ENCODE measurements around the gene TUBA1B.
A peak's percentile ranks its signal among the peaks of the same experiment; 100 is the strongest.

The TUBA1B gene

GRCh38 chr12:49104822-49105221 is 26.4 kb downstream of the TUBA1B start:
- H3K27ac ChIP-seq, result no peak overlapping the region
- H3K4me3 ChIP-seq (ENCODE audit: low read depth, low read length), result no peak overlapping the region
- H3K36me3 ChIP-seq, result peaks cover 64% of the 10 kb centered on the region
- DNase-seq, result no peak
- no peaks in the 10 kb centered on the region for H3K27me3 ChIP-seq (ENCODE audit: insufficient read depth, low read depth, severe bottlenecking)
- TF ChIP-seq, protein P1, sequence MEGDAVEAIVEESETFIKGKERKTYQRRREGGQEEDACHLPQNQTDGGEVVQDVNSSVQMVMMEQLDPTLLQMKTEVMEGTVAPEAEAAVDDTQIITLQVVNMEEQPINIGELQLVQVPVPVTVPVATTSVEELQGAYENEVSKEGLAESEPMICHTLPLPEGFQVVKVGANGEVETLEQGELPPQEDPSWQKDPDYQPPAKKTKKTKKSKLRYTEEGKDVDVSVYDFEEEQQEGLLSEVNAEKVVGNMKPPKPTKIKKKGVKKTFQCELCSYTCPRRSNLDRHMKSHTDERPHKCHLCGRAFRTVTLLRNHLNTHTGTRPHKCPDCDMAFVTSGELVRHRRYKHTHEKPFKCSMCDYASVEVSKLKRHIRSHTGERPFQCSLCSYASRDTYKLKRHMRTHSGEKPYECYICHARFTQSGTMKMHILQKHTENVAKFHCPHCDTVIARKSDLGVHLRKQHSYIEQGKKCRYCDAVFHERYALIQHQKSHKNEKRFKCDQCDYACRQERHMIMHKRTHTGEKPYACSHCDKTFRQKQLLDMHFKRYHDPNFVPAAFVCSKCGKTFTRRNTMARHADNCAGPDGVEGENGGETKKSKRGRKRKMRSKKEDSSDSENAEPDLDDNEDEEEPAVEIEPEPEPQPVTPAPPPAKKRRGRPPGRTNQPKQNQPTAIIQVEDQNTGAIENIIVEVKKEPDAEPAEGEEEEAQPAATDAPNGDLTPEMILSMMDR (IDR thresholded peaks at IDR 0.05; ENCODE audit: low read depth, low read length), result no peak
- no peaks in the 10 kb centered on the region for H3K9me3 ChIP-seq (ENCODE audit: severe bottlenecking)

- Histone ChIP-seq H3K36me3 (peaks cover 66% of the 10 kb centered on the region), H3K27ac (no peak overlapping the region), H3K4me3 (ENCODE audit: low read depth, low read length) (no peak overlapping the region), H3K27me3 (ENCODE audit: insufficient read depth, low read depth, severe bottlenecking) (no peaks in the 10 kb centered on the region), H3K9me3 (ENCODE audit: severe bottlenecking) (no peaks in the 10 kb centered on the region)
- TF ChIP-seq, protein P1 (IDR thresholded peaks at IDR 0.05; ENCODE audit: low read depth, low read length), result no peak
- DNase-seq, result no peak
Observed at GRCh38 chr12:49100380-49100779, 30.8 kb downstream of the TUBA1B start.

GRCh38 chr12:49098703-49099102 is 32.5 kb downstream of the TUBA1B start:
- H3K36me3 ChIP-seq, result peaks cover 52% of the 10 kb centered on the region
- no peak for DNase-seq
- TF ChIP-seq, protein P1 (IDR thresholded peaks at IDR 0.05; ENCODE audit: low read depth, low read length), result no peak
- no peaks in the 10 kb centered on the region for H3K9me3 ChIP-seq (ENCODE audit: severe bottlenecking)
- H3K4me3 ChIP-seq (ENCODE audit: low read depth, low read length), result no peak overlapping the region
- H3K27me3 ChIP-seq (ENCODE audit: insufficient read depth, low read depth, severe bottlenecking), result peaks cover 9% of the 10 kb centered on the region
- H3K27ac ChIP-seq, result no peak overlapping the region

DNA sequence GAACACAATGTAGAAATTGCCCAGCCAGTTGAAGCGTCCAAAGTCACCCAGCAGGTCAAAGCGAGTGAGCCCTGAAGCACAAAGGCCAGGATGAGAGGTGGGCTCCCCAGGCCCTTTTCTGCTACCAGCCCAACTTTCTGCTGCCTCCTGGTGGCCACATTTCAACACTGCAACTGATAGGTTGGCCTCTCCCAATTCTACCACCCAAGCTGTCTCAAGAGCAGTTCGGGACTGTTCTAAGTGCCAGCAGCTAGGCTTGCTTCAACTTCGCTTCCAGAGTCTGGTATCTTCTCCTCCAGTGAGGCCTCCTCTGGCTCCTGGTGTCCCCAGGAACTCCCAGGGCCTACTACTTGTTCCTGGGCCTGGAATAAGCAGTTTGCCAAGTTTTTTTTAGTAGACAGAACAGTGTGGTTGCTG is 33.2 kb downstream of the TUBA1B start:
- peak; percentile 64 for DNase-seq
- Histone ChIP-seq H3K4me3 (ENCODE audit: low read depth, low read length) (no peak overlapping the region), H3K27me3 (ENCODE audit: insufficient read depth, low read depth, severe bottlenecking) (peaks cover 10% of the 10 kb centered on the region), H3K9me3 (ENCODE audit: severe bottlenecking) (no peaks in the 10 kb centered on the region), H3K27ac (no peak overlapping the region; the same call in 1 of the 2 replicates), H3K36me3 (peaks cover 47% of the 10 kb centered on the region)
- TF ChIP-seq, protein P1 (IDR thresholded peaks at IDR 0.05; ENCODE audit: low read depth, low read length), result peak; percentile 93

DNA sequence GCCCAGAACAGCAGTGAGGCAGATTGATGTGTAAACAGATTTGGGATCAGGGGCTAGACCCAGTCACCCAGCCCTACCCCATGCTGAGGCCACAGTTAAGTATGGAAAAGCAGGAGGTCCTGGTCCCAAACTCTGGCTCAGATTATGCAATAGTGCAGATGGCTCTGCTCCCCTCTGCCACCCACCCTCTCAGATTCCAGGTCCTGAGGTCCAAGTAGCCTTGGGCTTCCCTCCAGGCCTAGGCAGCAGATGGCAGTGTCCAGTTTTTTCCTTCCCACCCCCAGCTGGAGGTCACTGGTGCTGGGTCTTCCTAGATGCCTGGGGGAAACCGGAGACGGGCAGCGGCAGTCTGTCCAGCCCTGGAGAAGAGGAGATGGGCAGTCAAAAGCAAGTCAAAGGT is 33.8 kb downstream of the TUBA1B start:
- DNase-seq, result peak; percentile 35
- H3K4me3 ChIP-seq (ENCODE audit: low read depth, low read length), result no peak overlapping the region
- H3K36me3 ChIP-seq, result peaks cover 41% of the 10 kb centered on the region
- TF ChIP-seq, protein P1 (IDR thresholded peaks at IDR 0.05; ENCODE audit: low read depth, low read length), result no peak; the same call in 1 of the 2 replicates
- H3K27ac ChIP-seq, result peak overlapping the region; percentile 3; the same call in 1 of the 2 replicates
- H3K27me3 ChIP-seq (ENCODE audit: insufficient read depth, low read depth, severe bottlenecking), result peaks cover 12% of the 10 kb centered on the region
- no peaks in the 10 kb centered on the region for H3K9me3 ChIP-seq (ENCODE audit: severe bottlenecking)

- TF ChIP-seq, protein P1 (IDR thresholded peaks at IDR 0.05; ENCODE audit: low read depth, low read length), result no peak
- no peak for DNase-seq
- H3K27ac ChIP-seq, result no peak overlapping the region
Observed at GRCh38 chr12:49094975-49095365, 36.2 kb downstream of the TUBA1B start.

More at GRCh38 chr12:49094975-49095365, 36.2 kb downstream of the TUBA1B start:
- Histone ChIP-seq H3K27me3 (ENCODE audit: insufficient read depth, low read depth, severe bottlenecking) (peaks cover 35% of the 10 kb centered on the region), H3K9me3 (ENCODE audit: severe bottlenecking) (no peaks in the 10 kb centered on the region), H3K36me3 (peaks cover 17% of the 10 kb centered on the region), H3K4me3 (ENCODE audit: low read depth, low read length) (no peak overlapping the region)

Data from WERI-Rb-1 (cell line).